Measurements from ENCODE around the gene CHST3. TPM values are rescaled to one million over a fixed set of nuclear protein-coding genes. Genes with fewer than 3 reads are reported as not detected.

CHST3 gene
- total RNA-seq, 6 donors from 2014 or later = 5.4 to 15.0 (median 8.4) TPM

- peak in 1 of 2 donors; percentile 60 for DNase-seq
- ATAC-seq (ENCODE audit: low FRiP score in 2 of 2) = no peak
- WGBS, 2 donors = 52 to 57% methylated on average over 10 to 17 of the region's 17 CpGs
- no peak overlapping the region for H3K4me3 ChIP-seq
- no peaks in the 10 kb centered on the region for H3K36me3 ChIP-seq
- TF ChIP-seq CTCF (IDR thresholded peaks at IDR 0.05) (peak in 5 of 6 experiments; percentile 14 to 56 (median 45)), POLR2AphosphoS5 (IDR thresholded peaks at IDR 0.05) (peak in 1 of 2 donors; percentile 28), POLR2A (IDR thresholded peaks at IDR 0.05) (no peak), EP300 (IDR thresholded peaks at IDR 0.05) (no peak)
- peak overlapping the region in 1 of 4 donors; percentile 46 for H3K27ac ChIP-seq
- no peaks in the 10 kb centered on the region for H3K27me3 ChIP-seq
- no peaks in the 10 kb centered on the region for H3K9me3 ChIP-seq
- peaks cover 3 to 8% (median 5%) of the 10 kb centered on the region in 4 donors for H3K4me1 ChIP-seq
Observed at GRCh38 chr10:72044417-72045041, 80.3 kb downstream of the CHST3 start.

DNA sequence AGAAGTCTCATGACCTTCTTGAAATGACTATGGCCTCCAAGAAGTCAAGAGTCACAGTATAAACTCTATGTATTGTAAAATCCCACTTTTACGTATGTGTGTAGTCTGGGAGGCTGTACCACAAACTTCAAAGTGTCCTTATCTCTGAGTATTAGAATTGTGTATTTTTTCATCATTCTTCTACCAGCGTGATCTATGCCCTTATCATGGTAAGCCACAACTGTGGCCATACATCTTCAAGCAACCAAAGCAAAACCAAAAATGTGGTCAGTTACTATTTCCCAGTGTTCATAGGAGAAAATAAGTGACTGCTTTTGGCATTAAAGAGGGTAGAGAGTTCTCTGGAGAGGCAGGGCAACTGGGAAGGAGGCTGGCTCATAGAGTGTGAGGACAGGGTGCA, 81.4 kb downstream of the CHST3 start:
- no peak for DNase-seq
- Histone ChIP-seq H3K27me3 (no peaks in the 10 kb centered on the region), H3K4me1 (peaks cover 3 to 8% (median 5%) of the 10 kb centered on the region in 4 donors), H3K36me3 (no peaks in the 10 kb centered on the region), H3K9me3 (no peaks in the 10 kb centered on the region), H3K27ac (no peak overlapping the region), H3K4me3 (no peak overlapping the region)
- ATAC-seq (ENCODE audit: low FRiP score in 2 of 2) = no peak
- no peak for TF ChIP-seq POLR2AphosphoS5 (IDR thresholded peaks at IDR 0.05)
- no peak for TF ChIP-seq EP300 (IDR thresholded peaks at IDR 0.05)
- TF ChIP-seq POLR2A (IDR thresholded peaks at IDR 0.05) = no peak
- no peak for TF ChIP-seq CTCF (IDR thresholded peaks at IDR 0.05)
- WGBS, 2 donors = 88 to 90% methylated on average over 2 of the region's 2 CpGs

DNA sequence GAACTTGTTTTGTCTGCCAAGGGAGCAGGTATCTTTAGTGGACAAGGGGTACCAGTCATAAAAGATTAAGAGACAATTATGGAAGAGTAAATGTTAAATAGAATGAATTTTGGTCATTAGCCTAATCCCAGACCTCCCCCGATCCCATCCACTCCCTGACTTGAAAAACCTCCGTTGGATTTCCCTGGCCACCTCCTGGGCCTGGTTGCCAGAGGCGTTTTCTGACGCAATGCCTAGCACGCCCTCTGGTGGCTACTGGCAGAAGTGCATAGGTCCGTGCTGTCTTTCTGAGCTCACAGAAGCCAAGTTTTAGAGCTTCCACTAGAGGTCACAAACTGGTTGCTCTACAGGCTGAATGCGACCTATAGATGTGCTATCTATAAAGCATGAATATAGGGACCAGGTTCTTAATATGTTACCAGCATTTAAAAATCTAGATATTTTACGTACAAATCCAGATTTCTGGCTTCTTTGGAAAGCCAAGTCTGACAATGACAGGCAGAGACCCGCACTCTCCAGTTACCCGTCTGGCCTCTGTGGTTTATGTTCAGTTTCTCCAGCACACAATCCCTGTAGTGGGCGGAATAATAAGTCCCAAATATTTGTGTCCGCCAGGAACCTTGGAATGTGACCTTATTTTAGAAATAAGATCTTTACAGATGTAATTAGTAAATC, 84.4 kb downstream of the CHST3 start:
- TF ChIP-seq CTCF (IDR thresholded peaks at IDR 0.05) = peak; percentile 94 to 99 (median 97)
- no peak for TF ChIP-seq POLR2A (IDR thresholded peaks at IDR 0.05)
- no peak for TF ChIP-seq EP300 (IDR thresholded peaks at IDR 0.05)
- TF ChIP-seq POLR2AphosphoS5 (IDR thresholded peaks at IDR 0.05) = peak in 1 of 2 donors; percentile 55
- 30% methylated on average over 12 of the region's 12 CpGs for WGBS, 2 donors
- Histone ChIP-seq H3K4me1 (peaks cover 3 to 8% (median 5%) of the 10 kb centered on the region in 4 donors), H3K27ac (no peak overlapping the region), H3K9me3 (no peaks in the 10 kb centered on the region), H3K36me3 (no peaks in the 10 kb centered on the region), H3K4me3 (no peak overlapping the region), H3K27me3 (no peaks in the 10 kb centered on the region)
- DNase-seq (peak in 1 of 2 donors; percentile 91), ATAC-seq (ENCODE audit: low FRiP score in 2 of 2) (peak; percentile 92 to 96)

GRCh38 chr10:72049472-72049871, 85.3 kb downstream of the CHST3 start:
- DNase-seq = no peak
- TF ChIP-seq POLR2A (IDR thresholded peaks at IDR 0.05) = no peak
- no peak for TF ChIP-seq CTCF (IDR thresholded peaks at IDR 0.05)
- TF ChIP-seq EP300 (IDR thresholded peaks at IDR 0.05) = no peak
- no peak for TF ChIP-seq POLR2AphosphoS5 (IDR thresholded peaks at IDR 0.05)
- no peak for ATAC-seq (ENCODE audit: low FRiP score in 2 of 2)
- H3K27ac ChIP-seq = no peak overlapping the region
- H3K4me1 ChIP-seq = peaks cover under 1 to 5% (median 2%) of the 10 kb centered on the region in 4 donors
- H3K27me3 ChIP-seq = no peaks in the 10 kb centered on the region
- H3K36me3 ChIP-seq = no peaks in the 10 kb centered on the region
- 82 to 86% methylated on average over 1 of the region's 1 CpG for WGBS, 2 donors
- H3K4me3 ChIP-seq = no peak overlapping the region
- H3K9me3 ChIP-seq = no peaks in the 10 kb centered on the region
